H1 (cell line): ENCODE results near the gene PYGB. TPM values are rescaled to one million over a fixed set of nuclear protein-coding genes. Genes with fewer than 3 reads are reported as not detected.

Source experiments
- CTCF ChIA-PET: fragments of 300-600 bp; sonication (Branson Sonifier 250); formaldehyde crosslinking; loops from one replicate; lab custom pipeline; 2021; ENCODE audit not compliant: partially characterized antibody; lab: Charles Lee
- POLR2A ChIA-PET: fragments of 300-600 bp; sonication (Branson Sonifier 250); formaldehyde crosslinking; loops from one replicate; lab custom pipeline; 2021; ENCODE audit warnings: inconsistent platforms; ENCODE audit not compliant: partially characterized antibody; lab: Charles Lee
- DNase-seq, 2 experiments: peaks; one replicate each; pipeline versions ENCODE4 v3.0.0 to v3.0.0-alpha.2; 2010 to 2022; ENCODE audit warnings: low spot score in 2 of 2, low read depth in 1 of 2, mixed read lengths in 1 of 2
- FAIRE-seq: peaks from 2 replicates; lab custom pipeline; 2011; peaks lifted over from hg19 to GRCh38; lab: Jason Lieb, UNC
- H2AFZ ChIP-seq: 2 replicates; pipeline ENCODE4 v1.8.1; 2012; ENCODE audit warnings: low read length, inconsistent platforms
- H2AK5ac ChIP-seq: 2 replicates; pipeline ENCODE4 v1.6.1; 2013; ENCODE audit warnings: low read depth, low read length
- H2BK120ac ChIP-seq: replicated peaks from 2 replicates; pipeline ENCODE3; 2013; ENCODE audit warnings: low read depth, low read length, inconsistent platforms
- H2BK12ac ChIP-seq: 2 replicates; pipeline ENCODE4 v1.6.1; 2013; ENCODE audit warnings: low read depth, low read length
- H2BK15ac ChIP-seq: 2 replicates; pipeline ENCODE4 v1.6.1; 2013; ENCODE audit warnings: low read length
- H2BK20ac ChIP-seq: 2 replicates; pipeline ENCODE4 v1.6.1; 2013; ENCODE audit warnings: low read length
- H2BK5ac ChIP-seq: 2 replicates; pipeline ENCODE4 v1.6.1; 2013; ENCODE audit warnings: low read depth, low read length
- H3K14ac ChIP-seq: 2 replicates; pipeline ENCODE4 v1.6.1; 2013; ENCODE audit warnings: inconsistent platforms; ENCODE audit not compliant: insufficient read length
- H3K18ac ChIP-seq: 2 replicates; pipeline ENCODE4 v1.6.1; 2013; ENCODE audit warnings: low read length; ENCODE audit errors: extremely low read depth
- H3K23ac ChIP-seq: 2 replicates; pipeline ENCODE4 v1.6.1; 2013; ENCODE audit warnings: inconsistent platforms; ENCODE audit not compliant: insufficient read length
- H3K23me2 ChIP-seq: 2 replicates; pipeline ENCODE4 v1.6.1; 2013; ENCODE audit warnings: low read depth, low read length
- H3K27ac ChIP-seq: 2 replicates; pipeline ENCODE4 v1.6.1; 2011; ENCODE audit warnings: low read depth, low read length, inconsistent platforms
- H3K27me3 ChIP-seq, 4 experiments: replicated peaks in 1 of 4; 1 replicate in 1 of 4; 2 replicates in 3 of 4; pipeline versions ENCODE4 v1.6.1 to v1.8.1; 2011 to 2013; ENCODE audit warnings: low read length in 3 of 4, mild to moderate bottlenecking in 3 of 4, inconsistent platforms in 2 of 4, mixed read lengths in 2 of 4, moderate library complexity in 1 of 4; ENCODE audit not compliant: control insufficient read depth in 3 of 4, insufficient read depth in 3 of 4; ENCODE audit errors: extremely low read depth in 1 of 4
- H3K36me3 ChIP-seq, 4 experiments: 2 replicates each; pipeline versions ENCODE4 v1.6.1 to v1.8.1; 2011 to 2013; ENCODE audit warnings: mild to moderate bottlenecking in 4 of 4, low read length in 3 of 4, moderate library complexity in 2 of 4, control low read depth in 1 of 4, inconsistent platforms in 1 of 4; ENCODE audit not compliant: insufficient read depth in 4 of 4, control insufficient read depth in 2 of 4
- H3K4ac ChIP-seq: replicated peaks from 2 replicates; pipeline ENCODE3; 2013; ENCODE audit warnings: low read length, low read depth, mixed read lengths, inconsistent platforms; ENCODE audit not compliant: insufficient read length
- H3K4me1 ChIP-seq, 4 experiments: replicated peaks in 1 of 4; 1 replicate in 1 of 4; 2 replicates in 3 of 4; pipeline versions ENCODE4 v1.6.1 to v1.8.1; 2011 to 2013; ENCODE audit warnings: low read length in 3 of 4, inconsistent platforms in 2 of 4, mixed read lengths in 1 of 4; ENCODE audit not compliant: insufficient read depth in 4 of 4, control insufficient read depth in 3 of 4
- H3K4me2 ChIP-seq, 2 experiments: 2 replicates each; pipeline versions ENCODE4 v1.6.1 to v1.8.1; 2011 to 2013; ENCODE audit warnings: low read depth in 2 of 2, low read length in 2 of 2, control low read depth in 1 of 2, inconsistent platforms in 1 of 2, mild to moderate bottlenecking in 1 of 2; ENCODE audit not compliant: insufficient read depth in 1 of 2
- H3K4me3 ChIP-seq, 4 experiments: fragments of 200-600, 300-600 bp in 1 of 4; sonication (generic), shearing (Covaris generic), sonication (Bioruptor Twin) in 1 of 4; 2 replicates each; pipeline versions ENCODE4 v1.5.1 to v1.8.1; 2011 to 2016; ENCODE audit warnings: low read length in 4 of 4, low read depth in 3 of 4, control low read depth in 2 of 4, inconsistent platforms in 2 of 4, mild to moderate bottlenecking in 2 of 4, mixed read lengths in 1 of 4, moderate library complexity in 1 of 4; ENCODE audit not compliant: insufficient read depth in 2 of 4; ENCODE audit errors: extremely low read depth in 1 of 4
- H3K56ac ChIP-seq: replicated peaks from 2 replicates; pipeline ENCODE3; 2013; ENCODE audit warnings: low read depth, mild to moderate bottlenecking, mixed read lengths, low read length, inconsistent platforms; ENCODE audit not compliant: insufficient read length
- H3K79me1 ChIP-seq: 2 replicates; pipeline ENCODE4 v1.6.1; 2013; ENCODE audit warnings: low read depth, low read length, control low read depth
- H3K79me2 ChIP-seq, 2 experiments: 2 replicates each; pipeline versions ENCODE4 v1.6.1 to v1.8.1; 2012 to 2013; ENCODE audit warnings: low read length in 2 of 2, mild to moderate bottlenecking in 2 of 2, inconsistent platforms in 1 of 2; ENCODE audit not compliant: insufficient read depth in 2 of 2, control insufficient read depth in 1 of 2
- H3K9ac ChIP-seq, 4 experiments: replicated peaks in 1 of 4; 1 replicate in 1 of 4; 2 replicates in 3 of 4; pipeline versions ENCODE4 v1.6.1 to v1.8.1; 2011 to 2013; ENCODE audit warnings: low read depth in 3 of 4, low read length in 3 of 4, control low read depth in 2 of 4, mild to moderate bottlenecking in 2 of 4, moderate library complexity in 2 of 4, inconsistent platforms in 1 of 4; ENCODE audit errors: extremely low read depth in 1 of 4
- H3K9me3 ChIP-seq, 2 experiments: 2 replicates each; pipeline versions ENCODE4 v1.6.1 to v1.8.1; 2012 to 2013; ENCODE audit warnings: mild to moderate bottlenecking in 2 of 2, moderate library complexity in 2 of 2, control low read depth in 1 of 2, inconsistent platforms in 1 of 2, low read depth in 1 of 2, low read length in 1 of 2, mixed read lengths in 1 of 2; ENCODE audit not compliant: insufficient read depth in 2 of 2
- H4K20me1 ChIP-seq, 2 experiments: replicated peaks in 1 of 2; 2 replicates each; pipeline versions ENCODE3 to v1.8.1; 2011 to 2013; ENCODE audit warnings: inconsistent platforms in 2 of 2, low read length in 2 of 2, mild to moderate bottlenecking in 1 of 2; ENCODE audit not compliant: insufficient read depth in 2 of 2, control insufficient read depth in 1 of 2
- H4K5ac ChIP-seq: 2 replicates; pipeline ENCODE4 v1.6.1; 2013; ENCODE audit warnings: low read length, low read depth, mixed read lengths, inconsistent platforms; ENCODE audit not compliant: insufficient read length
- H4K8ac ChIP-seq: 2 replicates; pipeline ENCODE4 v1.8.0; 2013; ENCODE audit warnings: mild to moderate bottlenecking, moderate library complexity, low read length, inconsistent platforms; ENCODE audit not compliant: insufficient read depth; ENCODE audit errors: extremely low read depth
- H4K91ac ChIP-seq: replicated peaks from 2 replicates; pipeline ENCODE3; 2013; ENCODE audit warnings: low read length, mixed read lengths, inconsistent platforms; ENCODE audit not compliant: insufficient read length
- CREB1 ChIP-seq: IDR thresholded peaks from 2 replicates; pipeline ENCODE4 v1.6.1; 2012; ENCODE audit warnings: inconsistent platforms
- E2F6 ChIP-seq: IDR thresholded peaks from 2 replicates; pipeline ENCODE4 v1.6.1; 2012; ENCODE audit warnings: inconsistent platforms
- RXRA ChIP-seq: IDR thresholded peaks from 2 replicates; pipeline ENCODE4 v1.6.1; 2011; ENCODE audit warnings: low read depth, mild to moderate bottlenecking, low read length, moderate library complexity; ENCODE audit not compliant: insufficient read depth
- WGBS, 2 experiments: shearing (Covaris generic) in 1 of 2; methylation state at CpG; one replicate each; pipeline versions ENCODE4 v1.1.6 to v1.1.7; 2013 to 2015; ENCODE audit warnings: low lambda C conversion rate in 2 of 2, mixed read lengths in 2 of 2, inconsistent platforms in 1 of 2, low coverage in 1 of 2, missing lambda C conversion rate in 1 of 2; ENCODE audit not compliant: insufficient replicate concordance in 2 of 2, insufficient coverage in 1 of 2, insufficient read length in 1 of 2; ENCODE audit errors: extremely low coverage in 1 of 2, missing lambda C conversion rate in 1 of 2; 5-methylcytosine and 5-hydroxymethylcytosine counted together
- polyA plus RNA-seq, 7 experiments: library from polyadenylated mRNA; depleted of rRNA in 3 of 7; stranded (reverse) in 5 of 7; unstranded in 2 of 7; fragments of >200 nt in 5 of 7; fragments of 200-250 nt in 2 of 7; gene quantifications; 1 replicate in 5 of 7; 2 replicates in 1 of 7; 4 replicates in 1 of 7; pipeline versions ENCODE4 v1.2.1 to v1.2.3, GENCODE V29; 2011 to 2013; ENCODE audit warnings: missing spikeins in 2 of 7, mixed read lengths in 2 of 7
- total RNA-seq: library from RNA; stranded (reverse); fragmentation: NEBNext Ultra II Directional; extraction: Animal tissue kit (Norgen Biotek cat#: 25700); gene quantifications from 2 replicates; pipeline ENCODE4 v1.2.1, GENCODE V29; 2021

The PYGB gene
- total and polyA plus RNA-seq, 2 of the 8 experiments (the other 6 are each of a cell fraction or from before 2014, with no cell fraction given), result 26.6 to 56.0 TPM

- Histone ChIP-seq H4K20me1 (peaks cover 3 to 10% of the 10 kb centered on the region in 2 experiments), H4K8ac (no peak overlapping the region), H2BK5ac (no peak overlapping the region), H2BK12ac (no peak overlapping the region), H4K91ac (no peak overlapping the region), H3K23ac (no peak overlapping the region), H3K36me3 (peaks cover 2 to 5% (median 2%) of the 10 kb centered on the region in 4 experiments; a peak in 2 of 8 replicates), H3K9me3 (no peaks in the 10 kb centered on the region), H3K14ac (no peak overlapping the region), H2BK120ac (no peak overlapping the region), H3K27me3 (no peaks in the 10 kb centered on the region), H3K23me2 (no peaks in the 10 kb centered on the region), H2AK5ac (no peak overlapping the region), H3K79me2 (peaks cover 17 to 50% of the 10 kb centered on the region in 2 experiments), H3K4me3 (no peak overlapping the region), H4K5ac (no peak overlapping the region), H3K4me1 (peaks cover 0 to 2% (median 0%) of the 10 kb centered on the region in 4 experiments; a peak in 1 of 7 replicates), H3K79me1 (peaks cover 13% of the 10 kb centered on the region), H2AFZ (no peak overlapping the region), H3K18ac (no peak overlapping the region), H3K56ac (no peak overlapping the region), H2BK15ac (no peak overlapping the region), H2BK20ac (no peak overlapping the region), H3K27ac (no peak overlapping the region), H3K4ac (no peak overlapping the region), H3K4me2 (no peak overlapping the region), H3K9ac (no peak overlapping the region)
- CTCF ChIA-PET, result interaction anchor here (0.9 to 1.5 kb wide), 5 partner anchors 9 to 258 kb away, joined by 3 to 4 read pairs (median 3); no protein-coding TSS in a partner anchor
- WGBS, 2 experiments, result 86% methylated on average over 5 of the region's 5 CpGs; no CpG with 5 or more reads in 1 of the 2 experiments
- no peak for DNase-seq
- POLR2A ChIA-PET, result interaction anchor here (1.2 to 1.7 kb wide), 3 partner anchors 11 to 51 kb away, joined by 3 read pairs; no protein-coding TSS in a partner anchor
- FAIRE-seq, result no peak
- TF ChIP-seq CREB1 (no peak), RXRA (no peak), E2F6 (no peak)
Measured at GRCh38 chr20:25254571-25254970, 6.7 kb downstream of the PYGB start.
